ENCODE results near the gene MRPL52.

- TF ChIP-seq POLR2A (IDR thresholded peaks at IDR 0.05; ENCODE audit: low read depth, low read length) (no peak), TAF1 (IDR thresholded peaks at IDR 0.05; ENCODE audit: borderline replicate concordance, low read depth, low read length) (no peak), POLR2AphosphoS5 (IDR thresholded peaks at IDR 0.05; ENCODE audit: low read depth, low read length) (no peak)
Measured at GRCh38 chr14:22838631-22839041, 8.9 kb downstream of the MRPL52 start.
